A549 (cell line): ENCODE data around the gene SPINDOC. TPM values are rescaled to one million over a fixed set of nuclear protein-coding genes. Genes with fewer than 3 reads are reported as not detected.
A peak's percentile ranks its signal among the peaks of the same experiment; 100 is the strongest.

Source experiments
- ATAC-seq, 2 experiments: fragments of 200-7000 bp in 1 of 2; fragments of >200 bp in 1 of 2; cut with Nextera tagmentation in 1 of 2; cut with Tn5 transposase in 1 of 2; 3 replicates each; pipeline versions ENCODE4 v1.8.0 to v1.9.1; 2018 to 2020; ENCODE audit warnings: mild to moderate bottlenecking in 1 of 2, moderate library complexity in 1 of 2
- CTCF ChIA-PET: fragments of 300-600 bp; sonication (Branson Sonifier 250); formaldehyde crosslinking; extraction: SDS; loops from one replicate; lab custom pipeline; 2021; ENCODE audit warnings: antibody characterized with exemption, inconsistent platforms; lab: Yijun Ruan, JAX
- POLR2A ChIA-PET: fragments of 350-600 bp; formaldehyde crosslinking; extraction: SDS; loops from one replicate; lab custom pipeline; 2021; ENCODE audit warnings: antibody characterized with exemption, inconsistent platforms; lab: Yijun Ruan, JAX
- DNase-seq, 2 experiments: peaks; one replicate each; pipeline versions ENCODE4 v3.0.0 to v3.0.0-alpha.2; 2011 to 2016; ENCODE audit warnings: low read depth in 1 of 2, low spot score in 1 of 2
- FAIRE-seq: peaks from 2 replicates; lab custom pipeline; 2011; peaks lifted over from hg19 to GRCh38; lab: Jason Lieb, UNC
- H3K27ac ChIP-seq, 2 experiments: fragments of >200 bp; sonication (Bioruptor Twin); formaldehyde crosslinking; 3 replicates each; pipeline ENCODE4 v1.5.1; 2016 to 2017
- H3K4me1 ChIP-seq: fragments of >200 bp; sonication (Bioruptor Twin); formaldehyde crosslinking; 3 replicates; pipeline ENCODE4 v1.6.1; 2016
- H3K4me2 ChIP-seq: fragments of >200 bp; sonication (Bioruptor Twin); formaldehyde crosslinking; 3 replicates; pipeline ENCODE4 v1.6.1; 2016
- H3K4me3 ChIP-seq: fragments of >200 bp; sonication (Bioruptor Twin); formaldehyde crosslinking; 3 replicates; pipeline ENCODE4 v1.5.1; 2016
- H3K9me3 ChIP-seq: fragments of >200 bp; sonication (Bioruptor Twin); formaldehyde crosslinking; 3 replicates; pipeline ENCODE4 v1.6.1; 2016
- ATOH8 ChIP-seq: fragments of 250-450 bp; sonication (Bioruptor Pico); IDR thresholded peaks from 2 replicates; pipeline ENCODE4 v1.5.0; 2020; ENCODE audit warnings: low read depth, mild to moderate bottlenecking, moderate library complexity
- BCL3 ChIP-seq: fragments of >200 bp; sonication (Bioruptor Twin); formaldehyde crosslinking; IDR thresholded peaks from 3 replicates; pipeline ENCODE4 v1.6.1; 2016
- BHLHE40 ChIP-seq: IDR thresholded peaks from 2 replicates; pipeline ENCODE4 v1.6.1; 2012; ENCODE audit warnings: low read depth, low read length, inconsistent platforms
- E2F6 ChIP-seq: IDR thresholded peaks from 2 replicates; pipeline ENCODE4 v1.6.1; 2012; ENCODE audit warnings: low read depth, borderline replicate concordance
- EHMT2 ChIP-seq: fragments of 200-600 bp; sonication (generic); IDR thresholded peaks from 2 replicates; pipeline ENCODE4 v1.6.1; 2016; ENCODE audit warnings: antibody characterized with exemption, low read depth, mild to moderate bottlenecking, moderate library complexity
- ESRRA ChIP-seq: fragments of 150-350 bp; IDR thresholded peaks from 2 replicates; pipeline ENCODE4 v1.6.1; 2014; ENCODE audit warnings: mild to moderate bottlenecking, low read length, borderline replicate concordance
- FOSB ChIP-seq: fragments of 250-450 bp; sonication (Bioruptor Pico); IDR thresholded peaks from 2 replicates; pipeline ENCODE4 v1.5.0; 2020; ENCODE audit warnings: mild to moderate bottlenecking, moderate library complexity
- GATA3 ChIP-seq: IDR thresholded peaks from 2 replicates; pipeline ENCODE4 v1.6.1; 2012; ENCODE audit warnings: borderline replicate concordance
- HEYL ChIP-seq: fragments of 250-450 bp; sonication (Bioruptor Pico); IDR thresholded peaks from 2 replicates; pipeline ENCODE4 v1.8.0; 2021; ENCODE audit warnings: mild to moderate bottlenecking, moderate library complexity
- HOXB13 ChIP-seq: fragments of 250-450 bp; sonication (Bioruptor Pico); IDR thresholded peaks from 2 replicates; pipeline ENCODE4 v1.5.0; 2020; ENCODE audit warnings: low read depth, mild to moderate bottlenecking, moderate library complexity
- JUN ChIP-seq, 2 experiments: fragments of >200 bp; sonication (Bioruptor Twin); formaldehyde crosslinking; IDR thresholded peaks; 2 replicates in 1 of 2; 3 replicates in 1 of 2; pipeline ENCODE4 v1.6.1; 2016 to 2017
- KDM5A ChIP-seq: fragments of 200-600 bp; sonication (generic); IDR thresholded peaks from 2 replicates; pipeline ENCODE4 v1.6.1; 2016; ENCODE audit warnings: antibody characterized with exemption, mild to moderate bottlenecking
- MAFK ChIP-seq: fragments of 450-650 bp; IDR thresholded peaks from 2 replicates; pipeline ENCODE4 v1.6.1; 2014; ENCODE audit not compliant: partially characterized antibody
- MAZ ChIP-seq: fragments of 150-350 bp; IDR thresholded peaks from 2 replicates; pipeline ENCODE4 v1.6.1; 2014; ENCODE audit warnings: antibody characterized with exemption, low read depth, low read length, borderline replicate concordance
- MYC ChIP-seq: IDR thresholded peaks from 2 replicates; pipeline ENCODE4 v1.6.1; 2012; ENCODE audit warnings: mild to moderate bottlenecking, inconsistent platforms, low read length, improper control_type of control experiment, borderline replicate concordance
- NFE2L2 ChIP-seq: fragments of 150-350 bp; conservative IDR thresholded peaks from 2 replicates; pipeline ENCODE4 v1.6.1; 2014; ENCODE audit warnings: low read length
- PHF8 ChIP-seq: fragments of 200-600 bp; sonication (generic); IDR thresholded peaks from 2 replicates; pipeline ENCODE4 v1.6.1; 2016; ENCODE audit warnings: low read depth, mild to moderate bottlenecking, antibody characterized with exemption, moderate library complexity, borderline replicate concordance
- RARB ChIP-seq: fragments of 250-450 bp; sonication (Bioruptor Pico); IDR thresholded peaks from 2 replicates; pipeline ENCODE4 v1.8.0; 2021; ENCODE audit warnings: mild to moderate bottlenecking, moderate library complexity
- RNF2 ChIP-seq: fragments of 200-600 bp; sonication (generic); IDR thresholded peaks from 2 replicates; pipeline ENCODE4 v1.6.1; 2016; ENCODE audit warnings: low read depth, mild to moderate bottlenecking, antibody characterized with exemption, moderate library complexity, borderline replicate concordance
- USF2 ChIP-seq: fragments of 450-650 bp; IDR thresholded peaks from 2 replicates; pipeline ENCODE4 v1.6.1; 2014; ENCODE audit warnings: antibody characterized with exemption
- ZFP36 ChIP-seq: fragments of 450-650 bp; IDR thresholded peaks from 2 replicates; pipeline ENCODE4 v1.6.1; 2014; ENCODE audit warnings: borderline replicate concordance; ENCODE audit not compliant: partially characterized antibody
- ZSCAN20 ChIP-seq: fragments of 250-450 bp; sonication (Bioruptor Pico); IDR thresholded peaks from 2 replicates; pipeline ENCODE4 v1.8.0; 2022; ENCODE audit warnings: mild to moderate bottlenecking, moderate library complexity
- WGBS: methylation state at CpG from one replicate; pipeline ENCODE4 v1.1.6; 2017; ENCODE audit errors: missing lambda C conversion rate; 5-methylcytosine and 5-hydroxymethylcytosine counted together
- polyA plus RNA-seq, 4 experiments: library from polyadenylated mRNA; depleted of rRNA in 3 of 4; stranded (reverse); fragments of >200 nt; fragmentation: RNase III in 1 of 4; extraction: RNeasy Plus Mini Kit Qiagen cat#74134 plus additional on column Dnase treatment in 1 of 4; gene quantifications; 2 replicates in 3 of 4; 3 replicates in 1 of 4; pipeline ENCODE4 v1.2.3, GENCODE V29; 2011 to 2017
- TF ChIP-seq, protein P1 (sequence below): fragments of >200 bp; sonication (Bioruptor Twin); formaldehyde crosslinking; IDR thresholded peaks from 2 replicates; pipeline ENCODE4 v1.6.1; 2016

Gene SPINDOC
- polyA plus RNA-seq, 2 of the 4 experiments (the other 2 are of a cell fraction) = 17.6 to 34.8 TPM

- CTCF ChIA-PET = interaction anchor here (0.6 to 5.6 kb wide), 2 partner anchors 13 to 49 kb away, joined by 3 to 40 read pairs; partner anchors contain the start of gene MARK2
- POLR2A ChIA-PET = no interaction called here
- TF ChIP-seq NFE2L2 (no peak), ZFP36 (no peak), KDM5A (no peak), JUN (IDR thresholded peaks at IDR 0.05) (no peak), ESRRA (no peak), HEYL (no peak)
- no peaks in the 10 kb centered on the region for H3K9me3 ChIP-seq
- WGBS = 93% methylated on average over 5 of the region's 5 CpGs
- DNase-seq (no peak), ATAC-seq (no peak), FAIRE-seq (no peak)
- H3K27ac ChIP-seq = no peak overlapping the region
- H3K4me2 ChIP-seq = no peak overlapping the region
- peaks cover 8% of the 10 kb centered on the region for H3K4me1 ChIP-seq
- no peak overlapping the region for H3K4me3 ChIP-seq
Observed at GRCh38 chr11:63850920-63851319, 37.7 kb downstream of the SPINDOC start.

DNA sequence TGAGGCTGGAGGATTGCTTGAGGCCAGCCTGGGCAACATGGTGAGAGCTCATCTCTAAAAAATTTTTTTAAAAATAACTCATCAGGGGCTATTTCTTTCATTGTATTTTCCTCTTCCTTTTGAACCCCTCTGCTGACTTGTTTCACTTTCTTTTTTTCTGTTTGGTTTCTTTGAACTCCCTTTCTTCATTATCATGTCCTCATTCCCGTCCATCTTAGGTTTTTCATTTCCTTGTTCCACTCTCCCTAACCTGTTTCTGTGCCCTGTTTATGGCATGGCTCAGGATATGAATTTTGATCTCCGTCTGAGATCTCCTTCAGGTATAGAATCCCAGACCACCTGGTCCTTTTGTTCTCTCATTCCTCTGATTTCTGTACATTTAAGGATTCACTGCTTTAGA lies 38.1 kb downstream of the SPINDOC start:
- no peak for FAIRE-seq
- WGBS = 50% methylated on average over 2 of the region's 2 CpGs
- POLR2A ChIA-PET = no interaction called here
- Histone ChIP-seq H3K4me2 (no peak overlapping the region), H3K4me3 (no peak overlapping the region), H3K9me3 (no peaks in the 10 kb centered on the region), H3K27ac (no peak overlapping the region), H3K4me1 (peaks cover 7% of the 10 kb centered on the region; the same call in 1 of the 3 replicates)
- no peak for DNase-seq
- TF ChIP-seq HEYL (no peak), ESRRA (no peak), PHF8 (no peak), BHLHE40 (no peak), EHMT2 (no peak), RARB (CRISPR knock-in tag) (no peak), FOSB (CRISPR knock-in tag) (no peak), GATA3 (no peak), MYC (no peak), HOXB13 (CRISPR knock-in tag) (no peak)
- TF ChIP-seq, protein P1, sequence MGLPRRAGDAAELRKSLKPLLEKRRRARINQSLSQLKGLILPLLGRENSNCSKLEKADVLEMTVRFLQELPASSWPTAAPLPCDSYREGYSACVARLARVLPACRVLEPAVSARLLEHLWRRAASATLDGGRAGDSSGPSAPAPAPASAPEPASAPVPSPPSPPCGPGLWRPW = no peak
- ATAC-seq = 0 out of 6 replicates have a peak, but pooled peaks of 1 of the 2 experiments have one; percentile 21
- CTCF ChIA-PET = interaction anchor here (0.6 to 5.6 kb wide), 2 partner anchors 13 to 48 kb away, joined by 3 to 40 read pairs; partner anchors contain the start of gene MARK2

GRCh38 chr11:63853476-63853875 lies 40.2 kb downstream of the SPINDOC start:
- Histone ChIP-seq H3K27ac (no peak overlapping the region), H3K4me3 (no peak overlapping the region), H3K9me3 (no peaks in the 10 kb centered on the region), H3K4me1 (peaks cover 20% of the 10 kb centered on the region), H3K4me2 (no peak overlapping the region)
- CTCF ChIA-PET = interaction anchor here (1.2 to 1.5 kb wide), 3 partner anchors 9 to 62 kb away, joined by 3 to 5 read pairs (median 4); no protein-coding TSS in a partner anchor
- 95% methylated on average over 3 of the region's 3 CpGs for WGBS
- no peak for ATAC-seq
- TF ChIP-seq E2F6 (no peak), BHLHE40 (no peak), MAFK (no peak), RNF2 (no peak), ATOH8 (CRISPR knock-in tag) (no peak), MAZ (no peak), USF2 (no peak), HEYL (no peak), BCL3 (no peak), NFE2L2 (no peak), GATA3 (no peak), ZSCAN20 (no peak)
- POLR2A ChIA-PET = no interaction called here
- FAIRE-seq = no peak
- no peak for DNase-seq
